Measurements from ENCODE around the gene GFRA1.

GRCh38 chr10:116103668-116104067 is 169.3 kb downstream of the GFRA1 start:
- TF ChIP-seq CTCF (IDR thresholded peaks at IDR 0.05) (no peak), POLR2AphosphoS5 (IDR thresholded peaks at IDR 0.05) (no peak), EP300 (IDR thresholded peaks at IDR 0.05) (no peak), POLR2A (IDR thresholded peaks at IDR 0.05) (no peak)
